SK-N-SH treated with all-trans-retinoic acid at 6 μM for 48 hours (cell line): ENCODE measurements around the gene ACIN1.

ENCODE experiments used
- ATAC-seq: fragments of 200-7000 bp; cut with Tn5 transposase; 3 replicates; pipeline ENCODE4 v1.9.1; 2020; ENCODE audit warnings: mild to moderate bottlenecking, moderate library complexity
- ARNTL ChIP-seq: fragments of 450-650 bp; formaldehyde crosslinking; IDR thresholded peaks from 2 replicates; pipeline ENCODE4 v1.5.0; 2020; ENCODE audit warnings: low read depth, mild to moderate bottlenecking, moderate library complexity, borderline replicate concordance
- BACH2 ChIP-seq: fragments of 250-450 bp; sonication (Bioruptor Pico); IDR thresholded peaks from 2 replicates; pipeline ENCODE4 v1.9.0; 2021; ENCODE audit warnings: mild to moderate bottlenecking, borderline replicate concordance
- CSDC2 ChIP-seq: fragments of 250-450 bp; sonication (Bioruptor Pico); IDR thresholded peaks from 2 replicates; pipeline ENCODE4 v1.5.0; 2020; ENCODE audit warnings: mild to moderate bottlenecking, moderate library complexity
- GLIS3 ChIP-seq: fragments of 250-450 bp; sonication (Bioruptor Pico); IDR thresholded peaks from 2 replicates; pipeline ENCODE4 v1.5.0; 2020; ENCODE audit warnings: mild to moderate bottlenecking, moderate library complexity
- ISL1 ChIP-seq: fragments of 250-450 bp; sonication (Bioruptor Pico); IDR thresholded peaks from 2 replicates; pipeline ENCODE4 v2.1.2; 2022; ENCODE audit warnings: mild to moderate bottlenecking, moderate library complexity
- RARB ChIP-seq: fragments of 250-450 bp; sonication (Bioruptor Pico); IDR thresholded peaks from 2 replicates; pipeline ENCODE4 v1.8.0; 2021; ENCODE audit warnings: mild to moderate bottlenecking, moderate library complexity
- SNAI2 ChIP-seq: fragments of 250-450 bp; sonication (Bioruptor Pico); IDR thresholded peaks from 2 replicates; pipeline ENCODE4 v1.5.0; 2020; ENCODE audit warnings: mild to moderate bottlenecking, moderate library complexity
- TCF4 ChIP-seq: fragments of 250-450 bp; sonication (Bioruptor Pico); IDR thresholded peaks from 2 replicates; pipeline ENCODE4 v1.8.0; 2021; ENCODE audit warnings: mild to moderate bottlenecking, moderate library complexity, borderline replicate concordance
- TOX ChIP-seq: fragments of 250-450 bp; sonication (Bioruptor Pico); IDR thresholded peaks from 2 replicates; pipeline ENCODE4 v1.8.0; 2021; ENCODE audit warnings: mild to moderate bottlenecking, moderate library complexity, borderline replicate concordance
- ZFP3 ChIP-seq: fragments of 250-450 bp; sonication (Bioruptor Pico); IDR thresholded peaks from 2 replicates; pipeline ENCODE4 v1.5.0; 2020; ENCODE audit warnings: mild to moderate bottlenecking, moderate library complexity
- ZFP30 ChIP-seq: fragments of 450-650 bp; formaldehyde crosslinking; IDR thresholded peaks from 2 replicates; pipeline ENCODE4 v1.5.0; 2022; ENCODE audit warnings: mild to moderate bottlenecking, moderate library complexity
- ZNF565 ChIP-seq: fragments of 450-650 bp; formaldehyde crosslinking; conservative IDR thresholded peaks from 2 replicates; pipeline ENCODE4 v1.5.0; 2020; ENCODE audit warnings: low read depth, mild to moderate bottlenecking, moderate library complexity
- ZNF70 ChIP-seq: fragments of 450-650 bp; formaldehyde crosslinking; IDR thresholded peaks from 2 replicates; pipeline ENCODE4 v1.5.0; 2020; ENCODE audit warnings: mild to moderate bottlenecking, moderate library complexity
- ZNF8 ChIP-seq: fragments of 450-650 bp; formaldehyde crosslinking; IDR thresholded peaks from 2 replicates; pipeline ENCODE4 v1.5.0; 2020; ENCODE audit warnings: mild to moderate bottlenecking, moderate library complexity
- TF ChIP-seq, protein P1 (sequence below): fragments of 250-450 bp; sonication (Bioruptor Pico); IDR thresholded peaks from 2 replicates; pipeline ENCODE4 v1.8.0; 2021; ENCODE audit warnings: low read depth, mild to moderate bottlenecking, moderate library complexity, borderline replicate concordance
- TF ChIP-seq, protein P2 (sequence below): fragments of 250-450 bp; sonication (Bioruptor Pico); IDR thresholded peaks from 2 replicates; pipeline ENCODE4 v1.5.0; 2020; ENCODE audit warnings: mild to moderate bottlenecking, moderate library complexity
- TF ChIP-seq, protein P3 (sequence below): fragments of 250-450 bp; sonication (Bioruptor Pico); IDR thresholded peaks from 2 replicates; pipeline ENCODE4 v1.8.0; 2020; ENCODE audit warnings: mild to moderate bottlenecking, moderate library complexity, borderline replicate concordance
- TF ChIP-seq, protein P4 (sequence below): fragments of 250-450 bp; sonication (Bioruptor Pico); IDR thresholded peaks from 2 replicates; pipeline ENCODE4 v1.5.1; 2020; ENCODE audit warnings: low read depth, mild to moderate bottlenecking, moderate library complexity

Gene ACIN1

DNA sequence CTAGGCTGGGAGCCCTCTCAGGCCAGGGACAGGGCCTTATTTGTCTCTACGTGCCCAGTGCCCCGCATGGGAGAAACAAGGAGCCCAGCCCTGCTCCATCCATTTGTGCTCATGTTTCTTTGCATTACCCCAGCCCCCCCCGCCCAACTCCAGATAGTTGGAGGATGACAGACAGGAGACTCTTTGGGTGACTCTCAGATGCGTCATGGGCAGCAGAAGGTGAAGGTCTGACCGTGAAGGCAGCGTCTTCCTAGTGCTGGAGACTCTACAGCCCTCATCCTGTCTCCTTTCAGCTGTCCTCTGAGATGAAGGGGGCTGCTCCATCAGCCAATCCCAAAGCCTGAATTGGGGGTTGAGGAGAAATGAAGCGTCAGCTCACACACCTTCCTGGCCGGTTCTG lies 53.2 kb downstream of the ACIN1 start:
- TF ChIP-seq ZFP30 (CRISPR knock-in tag) (no peak), SNAI2 (no peak), BACH2 (no peak)
- TF ChIP-seq, protein P1, sequence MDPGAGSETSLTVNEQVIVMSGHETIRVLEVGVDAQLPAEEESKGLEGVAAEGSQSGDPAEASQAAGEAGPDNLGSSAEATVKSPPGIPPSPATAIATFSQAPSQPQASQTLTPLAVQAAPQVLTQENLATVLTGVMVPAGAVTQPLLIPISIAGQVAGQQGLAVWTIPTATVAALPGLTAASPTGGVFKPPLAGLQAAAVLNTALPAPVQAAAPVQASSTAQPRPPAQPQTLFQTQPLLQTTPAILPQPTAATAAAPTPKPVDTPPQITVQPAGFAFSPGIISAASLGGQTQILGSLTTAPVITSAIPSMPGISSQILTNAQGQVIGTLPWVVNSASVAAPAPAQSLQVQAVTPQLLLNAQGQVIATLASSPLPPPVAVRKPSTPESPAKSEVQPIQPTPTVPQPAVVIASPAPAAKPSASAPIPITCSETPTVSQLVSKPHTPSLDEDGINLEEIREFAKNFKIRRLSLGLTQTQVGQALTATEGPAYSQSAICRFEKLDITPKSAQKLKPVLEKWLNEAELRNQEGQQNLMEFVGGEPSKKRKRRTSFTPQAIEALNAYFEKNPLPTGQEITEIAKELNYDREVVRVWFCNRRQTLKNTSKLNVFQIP (CRISPR knock-in tag): no peak
- ATAC-seq: peak; percentile 46; the same call in 2 of the 3 replicates

DNA sequence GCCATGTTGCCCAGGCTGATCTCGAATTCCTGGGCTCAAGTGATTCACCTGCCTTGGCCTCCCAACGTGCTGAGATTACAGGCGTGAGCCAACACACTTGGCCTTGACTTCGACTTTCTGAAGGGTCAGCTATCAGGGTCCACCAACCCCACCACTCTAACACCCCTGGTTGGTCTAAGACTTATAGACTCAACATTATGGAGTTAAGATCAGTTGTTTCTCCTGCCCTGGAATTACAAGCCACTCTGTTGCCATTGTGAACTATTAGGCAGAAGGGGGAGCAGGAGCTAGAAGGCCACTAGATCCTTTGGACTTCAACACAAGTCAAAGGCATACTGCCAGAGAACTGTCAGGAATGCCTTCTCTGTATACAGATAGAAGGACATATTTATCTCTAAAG lies 54.8 kb downstream of the ACIN1 start:
- no peak for ATAC-seq
- TF ChIP-seq TCF4 (CRISPR knock-in tag): no peak
- TF ChIP-seq CSDC2 (CRISPR knock-in tag): no peak

DNA sequence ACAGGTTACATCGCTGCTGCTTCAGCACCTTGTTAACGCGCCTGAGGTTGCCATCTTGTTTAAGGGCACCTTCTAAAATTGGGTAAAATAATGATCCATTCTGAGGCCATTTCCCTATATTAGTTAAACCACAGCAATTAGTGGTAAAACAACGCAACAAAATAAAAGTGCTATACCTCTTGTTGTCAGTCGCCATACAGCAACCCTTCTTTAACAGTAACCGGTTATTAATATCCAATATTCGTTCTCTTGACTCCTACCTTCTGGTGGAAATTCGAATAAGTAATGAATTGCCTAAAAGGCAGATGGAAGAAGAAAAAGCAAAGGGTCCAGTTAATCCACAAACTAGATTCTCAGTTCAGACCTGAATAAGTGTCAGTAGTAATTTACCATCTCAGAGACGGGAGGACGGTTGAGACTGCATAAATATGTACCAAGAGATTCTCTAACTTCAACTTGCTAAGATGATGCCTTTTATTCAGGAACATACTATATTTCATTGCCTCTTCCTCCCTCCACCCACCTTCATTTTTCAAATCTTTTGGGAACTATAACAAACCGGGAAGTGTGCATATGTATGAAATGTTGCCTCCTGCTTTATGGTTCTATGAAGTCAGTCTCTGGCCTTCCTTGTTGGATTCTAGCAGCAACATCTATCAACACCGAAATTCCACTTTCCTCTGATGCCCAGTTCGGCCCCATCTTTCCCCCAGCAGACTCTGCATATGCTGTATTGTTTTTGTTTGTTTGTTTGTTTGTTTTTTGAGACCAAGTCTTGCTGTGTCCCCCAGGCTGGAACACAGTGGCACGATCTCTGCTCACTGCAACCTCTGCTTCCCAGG lies 59.4 kb downstream of the ACIN1 start:
- TF ChIP-seq BACH2 (0 out of 2 replicates have a peak, but pooled peaks have one; percentile 30), ZNF565 (CRISPR knock-in tag) (no peak)
- no peak for ATAC-seq

DNA sequence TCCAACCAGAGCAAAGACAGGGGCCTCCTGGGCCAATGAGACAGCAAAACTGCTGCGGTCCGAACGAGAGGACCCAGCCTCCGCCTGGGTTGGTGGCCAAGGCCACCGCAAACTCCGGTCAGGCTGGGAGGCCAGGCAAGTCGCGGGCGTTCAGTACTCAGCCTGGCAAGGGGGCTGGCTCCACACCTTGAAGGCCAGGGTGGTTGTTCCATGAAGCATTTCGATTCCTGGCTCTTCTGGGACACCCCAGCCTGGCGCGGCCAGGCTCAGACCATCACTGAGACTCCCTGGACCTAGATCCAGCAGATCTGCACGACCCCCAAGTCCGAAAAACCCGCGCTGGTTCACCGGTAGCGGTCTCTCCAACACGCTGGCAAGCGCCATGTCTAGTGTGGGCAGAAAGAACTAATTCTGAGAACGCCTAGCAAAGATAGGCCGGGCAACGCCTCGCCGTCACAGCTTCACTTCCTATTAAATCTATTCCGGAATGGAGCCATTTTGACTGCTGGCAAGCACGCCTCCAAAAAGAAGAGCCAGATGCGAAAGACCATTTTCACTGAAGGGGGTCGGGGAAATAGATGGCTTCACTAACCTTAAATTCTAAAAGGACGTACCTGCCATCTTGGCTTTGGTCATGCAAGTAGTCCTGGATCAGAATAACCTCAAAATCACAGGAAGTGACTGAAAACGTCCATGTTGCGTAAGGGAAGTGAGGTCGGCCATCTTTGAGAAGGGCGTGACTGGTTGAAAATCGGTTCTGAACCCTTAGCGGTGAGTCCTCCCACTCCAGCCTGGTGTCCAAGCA lies 60.2 kb downstream of the ACIN1 start, which contains the start of gene PSMB5:
PSMB5 (minus strand) TSS at position 403 of the 805 bp plus-strand sequence; CDS start at position 384, 19 bp downstream.
- TF ChIP-seq, protein P2, sequence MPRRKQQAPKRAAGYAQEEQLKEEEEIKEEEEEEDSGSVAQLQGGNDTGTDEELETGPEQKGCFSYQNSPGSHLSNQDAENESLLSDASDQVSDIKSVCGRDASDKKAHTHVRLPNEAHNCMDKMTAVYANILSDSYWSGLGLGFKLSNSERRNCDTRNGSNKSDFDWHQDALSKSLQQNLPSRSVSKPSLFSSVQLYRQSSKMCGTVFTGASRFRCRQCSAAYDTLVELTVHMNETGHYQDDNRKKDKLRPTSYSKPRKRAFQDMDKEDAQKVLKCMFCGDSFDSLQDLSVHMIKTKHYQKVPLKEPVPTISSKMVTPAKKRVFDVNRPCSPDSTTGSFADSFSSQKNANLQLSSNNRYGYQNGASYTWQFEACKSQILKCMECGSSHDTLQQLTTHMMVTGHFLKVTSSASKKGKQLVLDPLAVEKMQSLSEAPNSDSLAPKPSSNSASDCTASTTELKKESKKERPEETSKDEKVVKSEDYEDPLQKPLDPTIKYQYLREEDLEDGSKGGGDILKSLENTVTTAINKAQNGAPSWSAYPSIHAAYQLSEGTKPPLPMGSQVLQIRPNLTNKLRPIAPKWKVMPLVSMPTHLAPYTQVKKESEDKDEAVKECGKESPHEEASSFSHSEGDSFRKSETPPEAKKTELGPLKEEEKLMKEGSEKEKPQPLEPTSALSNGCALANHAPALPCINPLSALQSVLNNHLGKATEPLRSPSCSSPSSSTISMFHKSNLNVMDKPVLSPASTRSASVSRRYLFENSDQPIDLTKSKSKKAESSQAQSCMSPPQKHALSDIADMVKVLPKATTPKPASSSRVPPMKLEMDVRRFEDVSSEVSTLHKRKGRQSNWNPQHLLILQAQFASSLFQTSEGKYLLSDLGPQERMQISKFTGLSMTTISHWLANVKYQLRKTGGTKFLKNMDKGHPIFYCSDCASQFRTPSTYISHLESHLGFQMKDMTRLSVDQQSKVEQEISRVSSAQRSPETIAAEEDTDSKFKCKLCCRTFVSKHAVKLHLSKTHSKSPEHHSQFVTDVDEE (CRISPR knock-in tag): no peak
- TF ChIP-seq ISL1 (CRISPR knock-in tag) (no peak), RARB (no peak), ZNF8 (no peak), ZNF565 (CRISPR knock-in tag) (no peak), BACH2 (no peak), GLIS3 (CRISPR knock-in tag) (no peak), ZFP30 (CRISPR knock-in tag) (no peak), ARNTL (no peak), ZFP3 (CRISPR knock-in tag) (no peak), ZNF70 (CRISPR knock-in tag) (no peak), SNAI2 (no peak), TOX (CRISPR knock-in tag) (no peak)
- TF ChIP-seq, protein P3, sequence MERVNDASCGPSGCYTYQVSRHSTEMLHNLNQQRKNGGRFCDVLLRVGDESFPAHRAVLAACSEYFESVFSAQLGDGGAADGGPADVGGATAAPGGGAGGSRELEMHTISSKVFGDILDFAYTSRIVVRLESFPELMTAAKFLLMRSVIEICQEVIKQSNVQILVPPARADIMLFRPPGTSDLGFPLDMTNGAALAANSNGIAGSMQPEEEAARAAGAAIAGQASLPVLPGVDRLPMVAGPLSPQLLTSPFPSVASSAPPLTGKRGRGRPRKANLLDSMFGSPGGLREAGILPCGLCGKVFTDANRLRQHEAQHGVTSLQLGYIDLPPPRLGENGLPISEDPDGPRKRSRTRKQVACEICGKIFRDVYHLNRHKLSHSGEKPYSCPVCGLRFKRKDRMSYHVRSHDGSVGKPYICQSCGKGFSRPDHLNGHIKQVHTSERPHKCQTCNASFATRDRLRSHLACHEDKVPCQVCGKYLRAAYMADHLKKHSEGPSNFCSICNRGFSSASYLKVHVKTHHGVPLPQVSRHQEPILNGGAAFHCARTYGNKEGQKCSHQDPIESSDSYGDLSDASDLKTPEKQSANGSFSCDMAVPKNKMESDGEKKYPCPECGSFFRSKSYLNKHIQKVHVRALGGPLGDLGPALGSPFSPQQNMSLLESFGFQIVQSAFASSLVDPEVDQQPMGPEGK: no peak
- TF ChIP-seq, protein P4, sequence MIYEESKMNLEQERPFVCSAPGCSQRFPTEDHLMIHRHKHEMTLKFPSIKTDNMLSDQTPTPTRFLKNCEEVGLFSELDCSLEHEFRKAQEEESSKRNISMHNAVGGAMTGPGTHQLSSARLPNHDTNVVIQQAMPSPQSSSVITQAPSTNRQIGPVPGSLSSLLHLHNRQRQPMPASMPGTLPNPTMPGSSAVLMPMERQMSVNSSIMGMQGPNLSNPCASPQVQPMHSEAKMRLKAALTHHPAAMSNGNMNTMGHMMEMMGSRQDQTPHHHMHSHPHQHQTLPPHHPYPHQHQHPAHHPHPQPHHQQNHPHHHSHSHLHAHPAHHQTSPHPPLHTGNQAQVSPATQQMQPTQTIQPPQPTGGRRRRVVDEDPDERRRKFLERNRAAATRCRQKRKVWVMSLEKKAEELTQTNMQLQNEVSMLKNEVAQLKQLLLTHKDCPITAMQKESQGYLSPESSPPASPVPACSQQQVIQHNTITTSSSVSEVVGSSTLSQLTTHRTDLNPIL: no peak
- ATAC-seq: peak; percentile 99
